ENCODE results near the gene ENDOV. TPM values are rescaled to one million over a fixed set of nuclear protein-coding genes. Genes with fewer than 3 reads are reported as not detected.

Gene ENDOV
- total and polyA plus RNA-seq, 2 donors (not counting 3 experiments of a cell fraction or from before 2014, with no cell fraction given), result 20.4 to 25.9 TPM

- intact Hi-C loops (cut with micrococcal nuclease) (loop anchor here (10.0 kb wide), 1 partner anchor 261 kb away; the partner anchor contains the start of gene GAA), dilution Hi-C loops (cut with MboI; ENCODE audit: extremely low pct_ligation_motif_present, low sequenced_read_pairs) (no loop called here)
- DNase-seq (ENCODE audit: low read depth, low spot score) (no peak), FAIRE-seq (no peak)
- no peaks in the 10 kb centered on the region for H3K9me3 ChIP-seq (replicated peaks; ENCODE audit: control insufficient read depth, insufficient read depth, low read length)
- no peaks in the 10 kb centered on the region for H4K20me1 ChIP-seq (replicated peaks; ENCODE audit: control insufficient read depth, extremely low read depth, insufficient read depth, low read length)
- no peak overlapping the region for H3K27ac ChIP-seq (ENCODE audit: insufficient read depth, low read depth, low read length)
- H3K9me1 ChIP-seq (replicated peaks; ENCODE audit: control insufficient read depth, extremely low read depth, insufficient read depth, low read length), result no peaks in the 10 kb centered on the region
- peaks cover 31 to 53% of the 10 kb centered on the region in 2 experiments for H3K36me3 ChIP-seq (ENCODE audit: control insufficient read depth in 2 of 2, extremely low read depth in 1 of 2, insufficient read depth in 2 of 2, low read length in 2 of 2)
- H3K27me3 ChIP-seq (ENCODE audit: control insufficient read depth in 2 of 2, insufficient read depth in 2 of 2, low read length in 2 of 2), result no peaks in the 10 kb centered on the region
- no peak overlapping the region for H3K4me2 ChIP-seq (ENCODE audit: insufficient read depth, low read length)
- BruUV-seq (replicated peaks), result no TSS peak
- CTCF ChIA-PET, result interaction anchor here (0.6 kb wide), 1 partner anchor 166 kb away, joined by 3 read pairs; no protein-coding TSS in a partner anchor
- TF ChIP-seq MYC (IDR thresholded peaks at IDR 0.05; ENCODE audit: low read depth, low read length) (no peak), JUN (IDR thresholded peaks at IDR 0.05; ENCODE audit: borderline replicate concordance, insufficient read depth, insufficient read length, low read depth) (no peak), EZH2 (IDR thresholded peaks at IDR 0.05; ENCODE audit: borderline replicate concordance, low read depth, low read length, severe bottlenecking) (no peak), POLR2AphosphoS5 (IDR thresholded peaks at IDR 0.05; ENCODE audit: insufficient read depth, low read depth, low read length) (no peak), GATA2 (IDR thresholded peaks at IDR 0.05; ENCODE audit: insufficient read depth, insufficient read length, low read depth, low read length) (no peak), POLR2A (IDR thresholded peaks at IDR 0.05; ENCODE audit: low read depth, low read length) (no peak), FOS (IDR thresholded peaks at IDR 0.05; ENCODE audit: borderline replicate concordance, insufficient read depth, low read length) (no peak)
- TF ChIP-seq, protein P1, sequence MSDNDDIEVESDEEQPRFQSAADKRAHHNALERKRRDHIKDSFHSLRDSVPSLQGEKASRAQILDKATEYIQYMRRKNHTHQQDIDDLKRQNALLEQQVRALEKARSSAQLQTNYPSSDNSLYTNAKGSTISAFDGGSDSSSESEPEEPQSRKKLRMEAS (IDR thresholded peaks at IDR 0.05; ENCODE audit: insufficient read depth, insufficient read length), result no peak
- TF ChIP-seq, protein P2, sequence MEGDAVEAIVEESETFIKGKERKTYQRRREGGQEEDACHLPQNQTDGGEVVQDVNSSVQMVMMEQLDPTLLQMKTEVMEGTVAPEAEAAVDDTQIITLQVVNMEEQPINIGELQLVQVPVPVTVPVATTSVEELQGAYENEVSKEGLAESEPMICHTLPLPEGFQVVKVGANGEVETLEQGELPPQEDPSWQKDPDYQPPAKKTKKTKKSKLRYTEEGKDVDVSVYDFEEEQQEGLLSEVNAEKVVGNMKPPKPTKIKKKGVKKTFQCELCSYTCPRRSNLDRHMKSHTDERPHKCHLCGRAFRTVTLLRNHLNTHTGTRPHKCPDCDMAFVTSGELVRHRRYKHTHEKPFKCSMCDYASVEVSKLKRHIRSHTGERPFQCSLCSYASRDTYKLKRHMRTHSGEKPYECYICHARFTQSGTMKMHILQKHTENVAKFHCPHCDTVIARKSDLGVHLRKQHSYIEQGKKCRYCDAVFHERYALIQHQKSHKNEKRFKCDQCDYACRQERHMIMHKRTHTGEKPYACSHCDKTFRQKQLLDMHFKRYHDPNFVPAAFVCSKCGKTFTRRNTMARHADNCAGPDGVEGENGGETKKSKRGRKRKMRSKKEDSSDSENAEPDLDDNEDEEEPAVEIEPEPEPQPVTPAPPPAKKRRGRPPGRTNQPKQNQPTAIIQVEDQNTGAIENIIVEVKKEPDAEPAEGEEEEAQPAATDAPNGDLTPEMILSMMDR (IDR thresholded peaks at IDR 0.05; ENCODE audit: extremely low read depth in 1 of 2, insufficient read depth in 1 of 2, low read depth in 1 of 2, low read length in 2 of 2), result no peak
- no peak overlapping the region for H3K9ac ChIP-seq (replicated peaks; ENCODE audit: extremely low read depth, insufficient read depth, low read length)
- H2AFZ ChIP-seq (ENCODE audit: low read depth, low read length), result no peak overlapping the region
- no peak overlapping the region for H3K4me3 ChIP-seq (replicated peaks in 1 of 3; ENCODE audit: insufficient read depth in 1 of 3, low read depth in 1 of 3, low read length in 3 of 3)
- H3K79me2 ChIP-seq (ENCODE audit: control insufficient read depth, insufficient read depth, low read length), result no peaks in the 10 kb centered on the region
- no peaks in the 10 kb centered on the region for H3K4me1 ChIP-seq (ENCODE audit: control insufficient read depth, extremely low read depth, insufficient read depth, low read length)
- POLR2A ChIA-PET, result no interaction called here
Observed at GRCh38 chr17:80365983-80366382, 49.0 kb upstream of the ENDOV start.

Measured in endothelial cell of umbilical vein (primary cell).